ENCODE measurements around the gene EFCAB14. TPM values are rescaled to one million over a fixed set of nuclear protein-coding genes. Genes with fewer than 3 reads are reported as not detected.
A peak's percentile ranks its signal among the peaks of the same experiment; 100 is the strongest.

EFCAB14 gene
- total RNA-seq, 1 donor from 2014 or later: 99.8 TPM

DNA sequence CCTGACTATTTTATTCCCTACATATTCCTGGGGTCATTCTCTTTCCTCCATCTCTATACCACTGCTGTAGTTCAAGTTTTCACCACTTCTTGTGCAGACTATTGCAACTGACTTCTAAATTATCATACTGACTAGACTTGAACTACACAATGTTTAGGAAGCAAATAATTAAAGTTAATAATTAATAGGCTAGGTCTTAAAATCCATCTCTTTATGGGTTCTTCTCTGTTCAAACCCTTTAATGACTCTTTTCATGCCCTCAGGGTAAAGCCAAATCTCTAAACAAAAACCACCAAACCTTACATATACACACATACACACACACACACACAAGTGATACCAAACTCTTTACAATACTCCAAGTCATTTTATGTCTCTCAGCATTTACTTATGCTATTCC lies 80.0 kb downstream of the EFCAB14 start:
- Histone ChIP-seq H3K9me3 (no peaks in the 10 kb centered on the region), H3K4me3 (no peak overlapping the region), H3K27ac (peak overlapping the region; percentile 73 to 92), H3K27me3 (no peaks in the 10 kb centered on the region), H3K36me3 (peaks cover 17 to 27% of the 10 kb centered on the region in 2 donors), H3K4me1 (peaks cover 0 to 14% of the 10 kb centered on the region in 2 donors)
- no peak for DNase-seq (ENCODE audit: low spot score in 2 of 2)
- TF ChIP-seq, protein P1, sequence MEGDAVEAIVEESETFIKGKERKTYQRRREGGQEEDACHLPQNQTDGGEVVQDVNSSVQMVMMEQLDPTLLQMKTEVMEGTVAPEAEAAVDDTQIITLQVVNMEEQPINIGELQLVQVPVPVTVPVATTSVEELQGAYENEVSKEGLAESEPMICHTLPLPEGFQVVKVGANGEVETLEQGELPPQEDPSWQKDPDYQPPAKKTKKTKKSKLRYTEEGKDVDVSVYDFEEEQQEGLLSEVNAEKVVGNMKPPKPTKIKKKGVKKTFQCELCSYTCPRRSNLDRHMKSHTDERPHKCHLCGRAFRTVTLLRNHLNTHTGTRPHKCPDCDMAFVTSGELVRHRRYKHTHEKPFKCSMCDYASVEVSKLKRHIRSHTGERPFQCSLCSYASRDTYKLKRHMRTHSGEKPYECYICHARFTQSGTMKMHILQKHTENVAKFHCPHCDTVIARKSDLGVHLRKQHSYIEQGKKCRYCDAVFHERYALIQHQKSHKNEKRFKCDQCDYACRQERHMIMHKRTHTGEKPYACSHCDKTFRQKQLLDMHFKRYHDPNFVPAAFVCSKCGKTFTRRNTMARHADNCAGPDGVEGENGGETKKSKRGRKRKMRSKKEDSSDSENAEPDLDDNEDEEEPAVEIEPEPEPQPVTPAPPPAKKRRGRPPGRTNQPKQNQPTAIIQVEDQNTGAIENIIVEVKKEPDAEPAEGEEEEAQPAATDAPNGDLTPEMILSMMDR (IDR thresholded peaks at IDR 0.05): no peak
- intact Hi-C loops (cut with DNase I): no loop called here

DNA sequence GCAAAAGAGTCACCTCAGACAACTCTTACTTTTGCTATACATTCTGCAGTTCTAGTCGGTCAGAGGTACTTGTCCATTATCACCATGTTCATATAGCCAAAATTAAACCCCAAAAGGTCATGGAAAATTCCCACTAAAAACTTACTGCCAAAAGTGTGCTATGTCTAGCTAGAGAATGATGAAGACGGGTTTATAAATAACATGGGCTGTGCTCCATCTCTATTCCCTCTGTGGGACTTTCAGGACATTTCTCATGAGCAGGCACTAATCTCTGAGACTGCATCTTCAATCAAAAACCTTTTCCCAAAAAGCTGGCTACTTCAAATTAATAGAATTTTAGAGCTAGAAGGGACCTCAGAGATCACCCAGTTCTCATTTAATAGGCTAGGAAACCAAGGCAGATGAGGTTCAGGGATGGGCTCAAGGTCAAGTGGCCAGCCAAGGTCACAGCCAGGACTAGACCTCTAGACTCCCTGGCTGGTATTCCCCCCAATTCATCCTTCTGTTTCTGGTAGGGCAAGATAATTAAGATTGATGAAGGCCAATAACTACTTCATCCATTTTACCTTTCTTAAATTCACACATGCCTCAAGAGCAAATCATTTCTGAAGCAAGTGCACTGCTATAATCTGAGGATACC lies 81.3 kb downstream of the EFCAB14 start:
- Histone ChIP-seq H3K27ac (peak overlapping the region; percentile 73 to 92), H3K9me3 (no peaks in the 10 kb centered on the region), H3K4me3 (no peak overlapping the region), H3K4me1 (peaks cover 0 to 10% of the 10 kb centered on the region in 2 donors), H3K36me3 (peaks cover 21 to 39% of the 10 kb centered on the region in 2 donors), H3K27me3 (no peaks in the 10 kb centered on the region)
- TF ChIP-seq, protein P1 (IDR thresholded peaks at IDR 0.05): no peak
- DNase-seq (ENCODE audit: low spot score in 2 of 2): no peak
- intact Hi-C loops (cut with DNase I): loop anchor here (1.0 to 2.0 kb wide), 2 partner anchors 19 to 31 kb away; partner anchors contain the start of gene ATPAF1

DNA sequence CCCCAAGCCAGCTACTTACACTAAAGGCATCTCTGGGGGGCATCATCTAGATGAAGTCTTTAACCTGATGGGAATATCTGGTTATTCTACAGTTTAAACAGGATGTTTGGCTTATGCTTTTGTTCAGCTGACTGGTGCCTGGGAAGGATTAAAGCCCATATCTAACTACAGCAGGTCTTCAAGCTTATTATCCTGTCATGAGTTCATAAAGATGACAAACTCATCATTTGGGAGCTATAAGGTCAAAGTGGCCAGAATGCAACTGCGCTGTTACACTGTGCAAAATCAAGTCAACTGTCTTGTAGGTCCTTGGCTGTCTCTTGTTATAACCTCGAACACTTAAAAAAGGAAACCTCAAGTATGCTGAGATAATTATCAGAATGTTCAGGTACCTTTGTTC lies 83.7 kb downstream of the EFCAB14 start:
- DNase-seq (ENCODE audit: low spot score in 2 of 2): no peak
- H3K4me3 ChIP-seq: no peak overlapping the region
- intact Hi-C loops (cut with DNase I): no loop called here
- TF ChIP-seq, protein P1 (IDR thresholded peaks at IDR 0.05): no peak
- H3K9me3 ChIP-seq: no peaks in the 10 kb centered on the region
- peaks cover 21 to 50% of the 10 kb centered on the region in 2 donors for H3K36me3 ChIP-seq
- no peak overlapping the region for H3K27ac ChIP-seq
- no peaks in the 10 kb centered on the region for H3K27me3 ChIP-seq
- peaks cover 0 to 10% of the 10 kb centered on the region in 2 donors for H3K4me1 ChIP-seq

DNA sequence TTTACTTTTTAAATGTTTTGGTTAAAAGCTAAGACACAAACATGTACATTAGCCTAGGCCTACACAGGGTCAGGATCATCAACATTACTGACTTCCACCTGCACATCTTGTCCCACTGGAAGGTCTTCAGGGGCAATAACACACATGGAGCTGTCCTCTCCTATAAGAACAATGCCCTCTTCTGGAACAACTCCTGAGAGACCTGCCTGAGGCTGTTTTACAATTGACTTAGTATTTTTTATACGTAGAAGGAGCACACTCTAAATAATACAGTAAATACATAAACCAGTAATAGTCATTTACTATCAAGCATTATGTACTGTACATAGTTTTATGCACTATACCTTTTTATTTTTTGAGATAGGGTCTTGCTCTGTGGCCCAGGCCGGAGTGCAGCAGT lies 88.2 kb downstream of the EFCAB14 start:
- TF ChIP-seq, protein P1 (IDR thresholded peaks at IDR 0.05): no peak
- Histone ChIP-seq H3K27ac (no peak overlapping the region), H3K4me1 (no peaks in the 10 kb centered on the region), H3K9me3 (no peaks in the 10 kb centered on the region), H3K4me3 (no peak overlapping the region), H3K27me3 (no peaks in the 10 kb centered on the region), H3K36me3 (peaks cover 26 to 55% of the 10 kb centered on the region in 2 donors)
- DNase-seq (ENCODE audit: low spot score in 2 of 2): no peak
- intact Hi-C loops (cut with DNase I): no loop called here

Other genes with a start within 250 kb of the EFCAB14 start
- gene DMBX1, start 229.3 kb downstream of the EFCAB14 start, total RNA-seq: not detected
- gene KNCN, start 167.5 kb downstream of the EFCAB14 start, total RNA-seq: not detected
- 47.8 TPM for gene MKNK1, start 114.8 kb downstream of the EFCAB14 start, total RNA-seq
- gene MOB3C, start 102.3 kb downstream of the EFCAB14 start, total RNA-seq: 16.1 TPM
- gene ATPAF1, start 50.8 kb downstream of the EFCAB14 start, total RNA-seq: 23.6 TPM
- gene TEX38, start 47.3 kb downstream of the EFCAB14 start, total RNA-seq: not detected
- 243 TPM for gene CYP4B1, start 79.9 kb upstream of the EFCAB14 start, total RNA-seq
- not detected for gene CYP4A11, start 222.4 kb upstream of the EFCAB14 start, total RNA-seq

Measured in ascending aorta (tissue), 2 donors.